Endothelial cell of hepatic sinusoid (primary cell): ENCODE results near the gene FRMD6.
"Not testable (repeated sequence)": the region's sequence is repeated elsewhere in the genome, so short reads cannot be mapped to it uniquely, and the experiment has no call there.

ENCODE experiments used
- in situ Hi-C: cut with HindIII; loops from 2 replicates; pipeline ENCODE4 v1.10.0; 2017; ENCODE audit warnings: low sequenced_read_pairs

Gene FRMD6

DNA sequence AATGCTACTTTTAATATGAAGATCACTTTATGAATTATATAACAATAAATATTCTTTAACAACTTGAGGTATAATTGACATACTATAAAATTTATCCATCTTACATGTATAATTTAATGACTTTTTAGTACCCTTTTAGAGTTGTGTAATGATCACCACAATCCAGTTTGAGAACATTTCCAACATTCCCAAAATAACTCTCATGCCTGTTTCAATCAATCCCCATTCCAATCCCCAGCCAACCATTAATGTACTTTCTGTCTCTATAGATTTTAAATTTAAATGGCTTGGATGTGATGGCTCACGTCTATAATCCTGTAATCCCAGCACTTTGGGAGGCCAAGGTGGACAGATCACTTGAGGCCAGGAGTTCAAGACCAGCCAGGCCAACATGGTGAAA lies 23.5 kb upstream of the FRMD6 start:
- in situ Hi-C loops: no loop called here

DNA sequence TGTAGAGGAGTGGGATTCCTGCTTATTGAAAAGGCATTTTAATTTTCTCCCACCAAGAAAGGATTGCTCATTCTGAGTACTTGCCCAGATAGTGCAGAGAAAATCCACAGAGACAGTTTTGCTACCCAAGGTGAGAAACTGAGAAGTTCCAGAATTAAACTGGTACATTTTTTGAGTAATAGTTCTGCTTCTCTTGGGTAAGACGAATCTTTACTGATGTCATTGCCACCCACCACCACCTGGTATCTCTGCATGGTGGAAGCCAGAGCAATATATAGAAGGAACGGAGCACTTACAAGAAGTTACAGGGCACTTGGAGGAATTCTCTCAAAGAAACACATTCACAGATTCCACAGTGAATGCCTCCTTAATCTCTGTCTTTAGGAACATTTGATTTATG lies 20.7 kb upstream of the FRMD6 start:
- in situ Hi-C loops: no loop called here

DNA sequence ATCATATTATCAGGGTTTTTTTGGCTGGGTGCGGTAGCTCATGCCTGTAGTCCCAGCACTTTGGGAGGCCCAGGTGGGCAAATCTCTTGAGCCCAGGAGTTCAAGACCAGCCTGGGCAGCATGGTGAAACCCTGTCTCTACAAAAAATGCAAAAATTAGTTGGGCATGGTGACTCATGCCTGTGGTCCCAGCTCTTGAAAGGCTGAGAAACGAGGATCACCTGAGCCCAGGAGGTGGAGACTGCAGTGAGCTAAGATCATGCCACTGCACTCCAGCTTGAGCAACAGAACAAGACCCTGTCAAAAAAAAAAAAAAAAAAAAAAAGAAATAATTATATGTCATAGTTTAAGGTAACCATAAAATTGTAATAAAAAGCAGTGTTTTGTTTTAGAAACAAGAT lies 18.4 kb upstream of the FRMD6 start:
- in situ Hi-C loops: not testable (repeated sequence)

DNA sequence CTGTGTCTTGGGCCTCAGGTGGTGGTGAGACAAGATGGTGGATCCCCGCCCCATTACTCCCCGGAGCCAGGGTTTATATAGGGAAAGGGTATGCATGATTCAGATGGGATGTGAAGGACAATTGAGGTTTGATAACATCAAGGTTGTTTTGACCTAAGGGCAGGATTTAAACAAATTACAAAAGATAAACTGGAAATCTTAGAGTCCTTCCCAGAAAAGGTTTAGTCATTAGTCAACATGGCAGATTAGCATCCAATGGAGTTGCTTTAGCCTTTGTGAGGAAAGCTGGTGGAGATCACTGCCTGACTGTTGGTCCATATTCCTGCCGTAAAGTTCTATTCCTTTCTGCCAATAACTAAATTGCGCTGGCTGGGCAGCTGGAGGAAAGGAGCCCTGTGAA lies 15.6 kb upstream of the FRMD6 start:
- in situ Hi-C loops: no loop called here

DNA sequence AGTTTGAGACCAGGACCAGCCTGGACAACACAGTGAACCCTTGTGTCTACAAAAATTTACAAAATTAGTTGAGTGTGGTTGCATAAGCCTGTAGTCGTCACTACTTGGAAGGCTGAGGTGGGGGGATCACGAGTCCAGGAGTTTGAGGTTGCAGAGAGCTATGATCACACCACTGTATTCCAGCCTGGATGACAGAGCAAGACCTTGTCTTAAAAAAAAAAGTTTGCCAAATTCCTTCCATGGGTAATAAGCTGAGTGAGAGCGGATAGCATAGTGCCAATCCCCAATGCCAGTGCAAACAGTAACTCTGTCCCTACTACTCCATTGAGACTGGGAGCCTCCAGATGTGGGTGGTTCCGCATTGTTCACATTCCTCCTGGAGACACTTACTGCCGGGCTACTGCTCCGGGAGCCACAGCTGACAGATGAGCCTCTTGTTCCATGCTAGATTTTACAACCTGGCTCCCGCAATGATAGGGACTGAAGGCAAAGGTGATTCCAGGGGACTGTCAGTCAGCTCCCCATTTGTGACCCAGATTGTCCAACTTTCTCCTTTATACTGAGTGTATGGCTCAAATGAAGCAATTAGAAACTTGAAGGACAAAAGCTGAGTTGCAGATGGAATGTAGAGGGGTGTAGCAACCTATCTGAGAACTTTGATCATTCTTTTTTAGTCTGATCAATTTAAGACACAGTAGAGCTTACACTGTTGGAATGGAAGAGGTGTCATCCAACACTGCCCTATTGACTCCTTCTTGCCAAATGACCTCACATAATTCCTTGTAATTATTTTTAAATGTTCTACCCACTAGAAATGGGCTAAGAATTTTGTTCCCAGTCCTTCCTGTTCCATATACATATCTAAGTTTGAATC lies 13.4 kb upstream of the FRMD6 start:
- in situ Hi-C loops: no loop called here

DNA sequence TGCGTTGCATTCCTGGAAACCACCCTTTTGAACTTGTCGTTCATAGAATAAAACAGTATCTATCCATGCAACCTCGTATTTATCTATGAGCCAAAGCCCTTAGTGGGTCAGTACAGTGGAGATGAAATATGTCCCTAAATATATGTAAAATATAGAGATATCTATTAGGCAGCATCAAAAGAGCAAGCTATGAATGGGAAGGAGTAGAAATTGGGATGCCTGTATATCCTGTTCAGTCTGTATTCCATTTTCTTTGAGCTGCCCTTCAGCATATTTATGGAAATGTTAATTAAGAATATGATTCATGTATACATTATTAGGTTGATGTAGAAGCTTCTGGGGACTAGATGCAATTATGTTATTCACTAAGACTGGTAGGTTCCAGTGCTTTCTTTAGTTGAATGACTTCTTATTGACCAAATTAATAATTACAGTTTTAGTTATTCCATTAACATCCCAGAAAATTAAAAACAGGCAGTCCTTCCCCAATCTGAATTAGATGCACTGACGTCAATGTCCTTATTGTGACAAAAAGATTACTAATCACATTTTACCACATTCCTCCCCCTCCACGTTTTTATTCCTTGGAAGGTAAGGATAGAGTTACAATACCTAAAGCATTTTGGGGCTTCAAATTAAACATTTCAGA lies 11.9 kb upstream of the FRMD6 start:
- in situ Hi-C loops: no loop called here

DNA sequence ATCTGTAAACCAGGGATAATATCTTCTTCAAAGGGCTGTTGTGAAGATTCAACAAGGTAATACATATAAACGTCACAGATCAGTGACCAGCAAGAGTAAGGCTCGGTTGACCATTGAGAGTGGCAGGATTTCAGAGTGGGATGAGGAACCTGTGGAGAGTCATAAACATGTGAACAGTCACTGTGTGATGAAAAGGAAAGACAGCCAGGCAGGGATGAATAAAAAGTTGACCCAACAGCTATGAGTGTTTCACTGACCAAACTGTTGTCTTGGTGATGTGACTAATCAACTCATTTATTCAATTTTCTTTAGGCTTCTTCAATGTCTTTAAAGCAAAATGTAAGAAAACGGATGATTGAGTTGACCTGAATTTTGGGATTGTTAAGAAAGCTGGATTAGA lies 8.6 kb upstream of the FRMD6 start:
- in situ Hi-C loops: no loop called here

DNA sequence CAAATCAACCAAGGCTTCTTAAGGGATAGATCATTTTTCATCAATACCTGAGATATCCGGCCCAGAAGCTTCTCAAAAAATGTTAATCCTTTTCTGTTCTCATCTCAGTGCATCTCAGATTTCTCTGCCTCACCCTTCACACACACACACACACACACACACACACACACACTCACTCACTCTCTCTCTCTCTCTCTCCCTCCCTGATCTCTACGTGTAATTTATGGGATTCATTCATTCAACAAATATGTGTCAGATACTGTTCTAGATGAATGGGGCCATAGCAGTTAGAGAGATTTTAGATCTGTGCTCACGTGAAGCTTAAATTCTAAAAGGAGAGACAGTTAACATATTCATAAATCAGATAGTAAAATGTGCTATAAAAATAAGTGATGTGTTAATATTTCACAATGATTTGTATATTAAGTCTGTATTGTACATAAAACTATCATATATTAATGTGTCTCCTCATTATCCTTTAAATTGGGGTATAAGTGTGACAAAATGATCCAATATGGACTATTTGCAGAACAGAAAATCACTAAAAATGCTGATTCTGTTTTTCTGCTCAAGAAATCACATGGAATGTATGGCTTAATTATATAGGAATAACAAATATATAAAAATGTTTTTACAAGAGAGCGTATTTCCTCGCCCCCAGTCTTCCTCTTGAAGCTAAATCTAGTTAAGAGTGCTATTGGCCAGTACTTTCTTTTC lies 7.3 kb upstream of the FRMD6 start:
- in situ Hi-C loops: no loop called here

DNA sequence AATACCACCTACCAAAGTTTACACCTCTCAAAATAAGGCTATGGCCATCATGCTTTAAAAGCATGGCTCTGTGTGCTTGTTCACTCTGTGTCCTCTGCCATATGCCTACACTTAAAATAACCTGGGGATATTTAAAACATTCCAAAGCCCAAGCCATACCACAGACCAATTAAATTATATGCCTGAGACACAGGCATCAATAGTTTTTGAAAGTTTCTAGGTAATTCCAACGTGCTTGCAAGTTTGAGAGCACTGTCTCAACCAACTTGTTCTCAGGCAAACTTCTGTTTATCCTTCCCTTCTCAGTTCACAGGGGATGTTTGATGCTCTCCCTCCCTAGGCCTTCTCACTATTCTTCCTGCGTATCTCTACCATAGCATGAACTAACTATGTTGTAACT lies 3.4 kb upstream of the FRMD6 start:
- in situ Hi-C loops: no loop called here

DNA sequence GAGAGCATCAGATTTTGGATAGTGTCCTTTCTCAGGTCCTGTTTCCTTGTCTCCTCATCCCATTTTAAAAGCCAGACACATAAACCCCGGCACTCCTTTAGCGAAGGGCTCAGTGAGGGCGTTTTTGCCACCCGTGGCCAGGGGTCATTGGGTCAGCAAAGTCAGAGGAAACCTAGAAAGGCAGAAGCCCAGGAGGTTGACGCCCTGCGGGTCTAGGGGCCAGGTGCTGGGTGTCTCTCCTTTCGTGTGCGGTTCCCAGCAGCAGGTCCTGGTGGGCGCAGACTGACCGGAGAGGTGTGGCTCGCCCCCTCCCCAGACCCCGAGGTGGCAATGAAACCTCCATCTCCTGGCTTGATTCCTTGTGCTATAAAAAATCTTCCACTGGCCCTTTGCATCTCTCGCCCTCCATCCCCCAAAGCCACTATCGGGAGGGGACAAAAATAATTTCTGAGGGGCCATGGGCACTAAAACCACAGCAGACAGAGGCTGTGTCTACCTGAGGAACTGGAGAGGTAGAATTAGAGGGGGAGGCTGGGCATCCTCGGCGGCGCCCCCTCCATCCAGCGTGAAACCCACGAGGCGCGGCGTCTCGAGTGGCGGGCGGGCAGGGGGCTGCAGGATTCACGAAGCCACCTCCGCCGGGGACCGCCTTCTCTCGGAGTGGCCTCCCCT lies 858 bp upstream of the FRMD6 start:
- in situ Hi-C loops: loop anchor here (25.0 kb wide), 1 partner anchor 364 kb away; no protein-coding TSS in a partner anchor

DNA sequence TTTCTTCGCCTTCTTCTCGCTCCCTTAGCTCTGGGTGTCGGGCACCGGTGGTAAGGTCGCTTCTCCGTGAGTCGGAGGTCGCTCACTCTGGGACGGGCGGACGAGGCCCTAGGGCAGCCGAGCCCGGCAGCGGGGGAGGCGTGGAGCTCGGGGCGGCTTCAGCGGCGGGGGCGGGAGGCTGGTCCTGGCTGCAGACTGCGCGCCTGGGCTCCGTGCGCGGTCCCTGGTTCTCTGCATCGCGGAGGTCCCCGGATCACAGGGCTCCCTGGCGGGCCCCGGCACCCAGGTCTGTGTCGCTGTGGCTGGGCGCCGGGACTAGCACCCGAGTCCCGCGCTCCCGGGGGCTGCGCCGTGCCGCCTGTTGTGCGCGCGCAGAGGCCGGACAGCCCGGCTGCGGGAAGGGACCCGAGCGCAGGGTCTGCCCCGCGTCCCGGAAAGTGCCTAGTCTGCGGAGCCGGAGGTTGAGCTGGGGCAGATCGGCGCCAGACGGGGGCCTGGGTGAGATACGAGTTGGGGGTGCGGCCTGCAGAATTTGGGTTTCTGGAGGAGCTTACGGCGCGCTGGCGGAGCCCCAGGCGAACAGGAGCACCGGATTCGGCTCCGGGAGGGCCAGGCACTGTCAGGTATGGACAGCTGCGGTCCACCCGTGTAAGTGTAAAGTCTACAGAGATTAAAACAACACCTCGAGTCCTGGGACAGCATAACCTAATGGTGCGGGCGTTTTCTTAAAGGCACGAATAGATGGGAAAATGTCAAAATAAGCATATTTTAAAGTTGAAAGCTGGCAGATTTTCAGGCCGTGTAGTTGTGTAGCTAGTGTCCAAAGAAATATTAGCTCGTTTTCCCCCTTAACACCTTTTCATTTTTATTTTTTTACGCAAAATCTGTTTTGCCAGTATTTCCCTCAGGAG lies 713 bp downstream of the FRMD6 start:
- in situ Hi-C loops: loop anchor here (25.0 kb wide), 1 partner anchor 365 kb away; no protein-coding TSS in a partner anchor

DNA sequence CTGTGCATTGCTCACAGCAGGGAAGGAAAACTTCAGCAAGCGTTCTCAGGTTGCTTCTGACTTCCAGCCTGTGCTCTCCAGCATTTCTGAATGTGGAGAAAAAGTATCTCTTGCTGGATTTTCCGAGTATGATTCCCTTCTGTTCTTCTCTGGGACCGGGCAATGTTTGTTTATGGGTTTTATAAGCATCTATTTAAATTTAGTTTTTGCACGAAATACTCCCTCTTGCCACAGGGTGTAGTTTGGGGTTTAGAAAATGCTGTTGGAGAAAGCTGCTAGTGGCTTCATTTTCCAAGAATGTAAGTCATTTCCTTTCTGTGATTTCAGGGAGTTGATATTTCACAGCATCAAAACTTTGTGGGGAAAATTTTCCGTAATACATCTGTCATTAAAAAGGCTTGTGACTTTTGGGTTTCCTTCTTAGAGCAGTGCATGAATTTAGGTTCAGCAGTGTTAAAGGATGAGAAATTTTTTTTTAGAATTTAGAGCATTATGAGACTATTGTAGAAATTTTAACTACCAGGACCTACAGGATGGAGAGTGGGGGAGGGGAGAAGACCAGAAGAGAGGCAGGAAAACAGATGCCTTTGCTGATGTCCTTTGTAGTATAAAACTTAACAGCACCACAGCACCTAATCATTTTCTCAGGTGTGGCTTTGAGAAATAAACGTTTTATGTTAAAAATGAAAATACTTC lies 1.5 kb downstream of the FRMD6 start:
- in situ Hi-C loops: loop anchor here (25.0 kb wide), 1 partner anchor 366 kb away; no protein-coding TSS in a partner anchor

DNA sequence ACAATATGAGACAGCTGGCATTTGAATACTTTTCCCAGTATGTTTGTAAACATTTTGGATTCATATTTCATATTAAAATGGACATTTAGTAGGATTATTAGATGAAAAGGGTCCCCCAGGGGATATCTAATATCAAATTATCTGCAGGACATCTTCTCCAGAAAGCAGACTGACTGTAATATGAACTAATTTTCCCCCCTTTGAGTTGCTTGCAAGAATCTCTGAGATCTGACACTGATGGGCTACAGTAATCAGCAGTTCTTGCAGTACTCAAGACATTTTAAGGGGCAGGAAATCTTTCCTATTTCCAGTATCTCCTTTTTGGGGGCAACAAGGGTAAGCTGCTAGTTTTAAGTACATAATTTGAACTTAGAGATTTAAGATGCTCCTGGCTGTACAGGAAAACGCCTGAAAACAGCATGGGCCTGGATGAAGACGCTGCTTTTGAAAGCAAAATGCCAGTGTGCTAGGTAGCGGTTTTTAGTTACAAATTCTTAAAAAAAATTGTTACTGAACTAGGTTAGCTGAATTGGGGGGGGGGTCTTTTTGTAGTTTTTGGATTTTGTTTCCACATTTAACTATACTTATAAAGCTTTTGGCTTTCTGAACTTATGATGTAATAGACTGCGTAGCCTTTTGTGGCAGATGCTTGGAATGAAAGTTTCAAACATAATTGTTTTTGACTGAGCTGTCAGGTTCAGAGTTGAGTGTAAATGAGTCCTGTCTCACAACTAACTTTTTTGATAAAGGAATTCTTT lies 2.2 kb downstream of the FRMD6 start:
- in situ Hi-C loops: loop anchor here (25.0 kb wide), 1 partner anchor 367 kb away; no protein-coding TSS in a partner anchor

DNA sequence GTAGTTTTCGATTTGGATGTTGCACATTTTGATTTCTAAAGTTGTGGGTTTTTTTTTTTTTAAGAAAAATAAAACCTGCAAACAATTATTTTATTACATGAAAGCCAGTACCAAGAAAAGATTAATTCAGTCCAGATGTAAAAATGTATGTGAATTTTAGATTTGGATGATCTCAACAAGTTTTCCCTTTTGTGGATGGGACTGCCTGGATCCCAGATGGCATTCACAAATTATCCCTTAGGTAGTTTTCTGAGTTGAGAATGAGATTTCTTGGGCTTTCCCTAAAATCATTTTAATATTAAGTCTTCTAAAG lies 2.8 kb downstream of the FRMD6 start:
- in situ Hi-C loops: loop anchor here (25.0 kb wide), 1 partner anchor 367 kb away; no protein-coding TSS in a partner anchor

DNA sequence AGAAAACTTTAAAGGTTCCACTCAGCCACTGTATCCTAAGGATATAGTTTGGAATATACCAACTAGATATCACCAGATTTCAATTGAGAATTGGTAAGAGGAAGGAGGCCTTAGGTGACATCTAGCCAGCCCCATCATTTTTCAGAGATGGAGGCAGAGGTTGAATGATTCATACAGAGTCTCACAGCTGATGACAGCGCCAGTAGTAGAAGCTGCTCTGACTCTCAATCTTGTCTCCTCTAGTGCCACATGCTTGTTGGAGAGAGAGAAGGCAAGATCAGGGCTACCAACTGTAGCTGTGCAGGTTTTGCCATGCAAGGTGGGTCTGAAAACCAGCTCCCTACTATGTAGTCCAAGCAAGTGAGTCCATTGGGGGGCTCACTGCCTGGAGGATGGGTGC lies 6.1 kb downstream of the FRMD6 start:
- in situ Hi-C loops: loop anchor here (25.0 kb wide), 1 partner anchor 370 kb away; no protein-coding TSS in a partner anchor

DNA sequence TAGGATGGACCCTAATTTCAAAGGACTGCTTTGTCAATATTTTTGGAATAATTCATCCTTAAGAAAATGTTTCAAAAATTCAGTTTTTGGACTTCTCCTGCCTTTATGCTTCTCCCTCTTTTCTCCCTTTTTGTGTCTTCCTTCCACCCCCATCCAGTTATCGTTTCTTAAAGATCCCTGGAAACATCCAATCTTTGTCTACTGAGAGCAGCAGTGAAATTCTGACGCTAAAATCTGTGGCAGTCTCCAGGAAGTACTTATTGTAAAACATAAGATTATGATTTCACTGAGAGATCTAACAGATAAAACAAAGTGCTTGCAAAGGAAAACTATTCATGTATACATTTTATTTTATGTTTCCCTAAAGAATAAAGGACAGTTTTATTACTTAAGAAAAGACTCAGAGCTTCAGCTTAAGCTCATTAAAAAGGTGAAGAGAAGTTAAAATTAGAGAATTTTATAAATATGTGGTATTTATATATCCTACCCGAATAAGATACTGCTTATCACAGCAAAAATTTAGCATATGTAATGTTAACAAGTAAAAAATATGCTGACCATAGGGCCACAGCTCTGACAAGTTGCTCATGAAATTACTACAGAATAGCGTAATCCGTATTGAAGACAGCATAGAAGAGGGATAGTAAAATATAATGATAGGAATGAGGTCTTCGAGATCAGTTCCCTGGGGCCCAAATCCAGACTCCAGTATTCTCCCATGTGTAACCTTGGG lies 6.9 kb downstream of the FRMD6 start:
- in situ Hi-C loops: loop anchor here (25.0 kb wide), 1 partner anchor 371 kb away; no protein-coding TSS in a partner anchor

DNA sequence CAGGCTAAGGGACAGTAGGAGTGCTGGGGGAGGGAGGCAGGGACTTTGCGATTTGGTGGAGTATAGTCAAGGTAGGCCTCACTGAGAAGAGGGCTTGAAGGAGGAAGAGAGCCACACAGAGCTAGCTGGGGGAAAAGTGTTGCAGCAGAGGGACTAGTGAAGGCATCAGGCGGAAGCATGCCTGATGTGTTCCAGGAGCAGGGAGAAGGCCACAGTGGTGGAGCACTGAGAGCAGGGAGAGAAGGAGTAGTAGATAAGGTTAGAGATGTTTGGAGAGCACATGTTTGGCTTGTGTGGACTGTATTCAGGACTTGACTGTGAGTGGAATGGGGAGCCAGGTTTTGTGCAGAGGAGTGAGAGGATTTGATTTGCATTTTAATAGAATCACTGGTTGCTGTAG lies 9.0 kb downstream of the FRMD6 start:
- in situ Hi-C loops: loop anchor here (25.0 kb wide), 1 partner anchor 373 kb away; no protein-coding TSS in a partner anchor

DNA sequence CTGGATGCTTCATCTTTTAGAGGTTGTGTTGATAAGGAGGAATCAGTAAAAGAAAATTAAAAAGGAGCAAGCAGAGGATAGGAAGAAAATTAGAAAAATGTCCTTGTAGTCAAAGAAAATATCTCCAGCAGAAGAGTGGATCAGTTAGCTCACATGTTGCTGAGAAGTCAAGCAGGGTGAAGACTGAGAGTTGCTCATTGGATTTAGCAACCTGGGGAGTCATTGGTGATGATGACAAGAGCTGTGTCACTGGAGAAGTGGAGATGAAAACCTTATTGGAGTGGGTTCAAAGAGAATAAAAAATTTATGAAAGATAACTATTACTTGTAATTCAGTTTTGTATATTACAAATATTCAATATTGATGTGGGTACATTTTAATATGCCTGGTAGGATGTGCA lies 9.8 kb downstream of the FRMD6 start:
- in situ Hi-C loops: loop anchor here (25.0 kb wide), 1 partner anchor 374 kb away; no protein-coding TSS in a partner anchor
